A549 (cell line): ENCODE results near the gene TXK.

Experiments used
- CEBPB ChIP-seq, 2 experiments: fragments of >200 bp in 1 of 2; sonication (Bioruptor Twin) in 1 of 2; formaldehyde crosslinking in 1 of 2; IDR thresholded peaks; 2 replicates each; pipeline ENCODE4 v1.6.1; 2012 to 2016
- CTCF ChIP-seq: fragments of >200 bp; sonication (Bioruptor Twin); formaldehyde crosslinking; IDR thresholded peaks from 3 replicates; pipeline ENCODE4 v1.5.1; 2016
- HMGXB4 ChIP-seq: fragments of 250-450 bp; sonication (Bioruptor Pico); IDR thresholded peaks from 2 replicates; pipeline ENCODE4 v1.5.0; 2021; ENCODE audit warnings: mild to moderate bottlenecking, moderate library complexity, borderline replicate concordance
- JUN ChIP-seq, 2 experiments: fragments of >200 bp; sonication (Bioruptor Twin); formaldehyde crosslinking; IDR thresholded peaks; 2 replicates in 1 of 2; 3 replicates in 1 of 2; pipeline ENCODE4 v1.6.1; 2016 to 2017
- MAX ChIP-seq: IDR thresholded peaks from 2 replicates; pipeline ENCODE4 v1.6.1; 2012
- POLR2A ChIP-seq: IDR thresholded peaks from 2 replicates; pipeline ENCODE4 v1.6.1; 2012; ENCODE audit warnings: mild to moderate bottlenecking, low read length
- SMC3 ChIP-seq: fragments of >200 bp; sonication (Bioruptor Twin); formaldehyde crosslinking; IDR thresholded peaks from 3 replicates; pipeline ENCODE4 v1.6.1; 2018; ENCODE audit warnings: inconsistent platforms
- USF2 ChIP-seq: fragments of 450-650 bp; IDR thresholded peaks from 2 replicates; pipeline ENCODE4 v1.6.1; 2014; ENCODE audit warnings: antibody characterized with exemption
- ZNF302 ChIP-seq: fragments of 250-450 bp; sonication (Bioruptor Pico); IDR thresholded peaks from 2 replicates; pipeline ENCODE4 v1.9.0; 2021; ENCODE audit warnings: inconsistent platforms, mild to moderate bottlenecking, moderate library complexity

GRCh38 chr4:48024522-48024921, 109.5 kb downstream of the TXK start:
- no peak for TF ChIP-seq CTCF
- TF ChIP-seq POLR2A: no peak
- no peak for TF ChIP-seq HMGXB4 (CRISPR knock-in tag)
- no peak for TF ChIP-seq MAX
- TF ChIP-seq ZNF302: no peak
- TF ChIP-seq CEBPB (IDR thresholded peaks at IDR 0.05): no peak
- no peak for TF ChIP-seq JUN (IDR thresholded peaks at IDR 0.05)
- TF ChIP-seq SMC3: no peak
- TF ChIP-seq USF2: no peak
